ENCODE measurements around the gene ATG4A.

The ATG4A gene

GRCh38 chrX:108053218-108053617 is 38.4 kb upstream of the ATG4A start:
- no peak overlapping the region for H3K9ac ChIP-seq (ENCODE audit: low read depth, low read length)
- H2AFZ ChIP-seq (ENCODE audit: low read depth, low read length), result no peak overlapping the region
- H3K27ac ChIP-seq (ENCODE audit: low read length), result no peak overlapping the region
- H3K4me1 ChIP-seq (ENCODE audit: insufficient read depth, low read length), result no peaks in the 10 kb centered on the region
- ATAC-seq (ENCODE audit: insufficient read depth, low read depth), result no peak
- no peaks in the 10 kb centered on the region for H4K20me1 ChIP-seq (ENCODE audit: insufficient read depth, low read length)
- H3K4me2 ChIP-seq (ENCODE audit: insufficient read depth, low read length), result no peak overlapping the region
- no peaks in the 10 kb centered on the region for H3K9me3 ChIP-seq (ENCODE audit: insufficient read depth, low read length, severe bottlenecking)
- H3K4me3 ChIP-seq (ENCODE audit: low read depth in 1 of 2, low read length in 2 of 2), result no peak overlapping the region
- H3K36me3 ChIP-seq (ENCODE audit: insufficient read depth, low read length), result no peaks in the 10 kb centered on the region
- TF ChIP-seq CTCF (IDR thresholded peaks at IDR 0.05; ENCODE audit: borderline replicate concordance, extremely low read depth, low read length, poor library complexity, severe bottlenecking) (no peak), EZH2 (IDR thresholded peaks at IDR 0.05; ENCODE audit: borderline replicate concordance, low read depth, low read length, severe bottlenecking) (no peak)
- no peak for DNase-seq
- no peaks in the 10 kb centered on the region for H3K27me3 ChIP-seq (ENCODE audit: insufficient read depth, low read length, poor library complexity)
- no peaks in the 10 kb centered on the region for H3K79me2 ChIP-seq (ENCODE audit: insufficient read depth, low read length)

GRCh38 chrX:108055546-108055945 is 36.0 kb upstream of the ATG4A start:
- no peaks in the 10 kb centered on the region for H4K20me1 ChIP-seq (ENCODE audit: insufficient read depth, low read length)
- H2AFZ ChIP-seq (ENCODE audit: low read depth, low read length), result no peak overlapping the region
- no peak overlapping the region for H3K4me3 ChIP-seq (ENCODE audit: low read depth in 1 of 2, low read length in 2 of 2)
- TF ChIP-seq CTCF (IDR thresholded peaks at IDR 0.05; ENCODE audit: borderline replicate concordance, extremely low read depth, low read length, poor library complexity, severe bottlenecking), result no peak
- no peak for TF ChIP-seq EZH2 (IDR thresholded peaks at IDR 0.05; ENCODE audit: borderline replicate concordance, low read depth, low read length, severe bottlenecking)
- H3K9ac ChIP-seq (ENCODE audit: low read depth, low read length), result no peak overlapping the region
- ATAC-seq (ENCODE audit: insufficient read depth, low read depth), result no peak
- no peak for DNase-seq
- H3K9me3 ChIP-seq (ENCODE audit: insufficient read depth, low read length, severe bottlenecking), result no peaks in the 10 kb centered on the region
- H3K4me1 ChIP-seq (ENCODE audit: insufficient read depth, low read length), result no peaks in the 10 kb centered on the region
- H3K36me3 ChIP-seq (ENCODE audit: insufficient read depth, low read length), result no peaks in the 10 kb centered on the region
- H3K4me2 ChIP-seq (ENCODE audit: insufficient read depth, low read length), result no peak overlapping the region
- no peaks in the 10 kb centered on the region for H3K79me2 ChIP-seq (ENCODE audit: insufficient read depth, low read length)
- H3K27ac ChIP-seq (ENCODE audit: low read length), result no peak overlapping the region
- H3K27me3 ChIP-seq (ENCODE audit: insufficient read depth, low read length, poor library complexity), result no peaks in the 10 kb centered on the region

- no peak overlapping the region for H3K27ac ChIP-seq (ENCODE audit: low read length)
- H3K27me3 ChIP-seq (ENCODE audit: insufficient read depth, low read length, poor library complexity), result no peaks in the 10 kb centered on the region
Measured at GRCh38 chrX:108059801-108060200, 31.8 kb upstream of the ATG4A start.

More at GRCh38 chrX:108059801-108060200, 31.8 kb upstream of the ATG4A start:
- no peak overlapping the region for H2AFZ ChIP-seq (ENCODE audit: low read depth, low read length)
- no peaks in the 10 kb centered on the region for H3K4me1 ChIP-seq (ENCODE audit: insufficient read depth, low read length)
- no peak overlapping the region for H3K4me3 ChIP-seq (ENCODE audit: low read depth in 1 of 2, low read length in 2 of 2)
- no peak overlapping the region for H3K9ac ChIP-seq (ENCODE audit: low read depth, low read length)
- no peaks in the 10 kb centered on the region for H3K36me3 ChIP-seq (ENCODE audit: insufficient read depth, low read length)
- no peaks in the 10 kb centered on the region for H4K20me1 ChIP-seq (ENCODE audit: insufficient read depth, low read length)
- H3K79me2 ChIP-seq (ENCODE audit: insufficient read depth, low read length), result no peaks in the 10 kb centered on the region
- DNase-seq, result no peak
- TF ChIP-seq EZH2 (IDR thresholded peaks at IDR 0.05; ENCODE audit: borderline replicate concordance, low read depth, low read length, severe bottlenecking), result no peak
- TF ChIP-seq CTCF (IDR thresholded peaks at IDR 0.05; ENCODE audit: borderline replicate concordance, extremely low read depth, low read length, poor library complexity, severe bottlenecking), result no peak
- no peaks in the 10 kb centered on the region for H3K9me3 ChIP-seq (ENCODE audit: insufficient read depth, low read length, severe bottlenecking)
- ATAC-seq (ENCODE audit: insufficient read depth, low read depth), result no peak
- no peak overlapping the region for H3K4me2 ChIP-seq (ENCODE audit: insufficient read depth, low read length)
